Left cardiac atrium (tissue), 4 donors: ENCODE data around the gene POLL. TPM values are rescaled to one million over a fixed set of nuclear protein-coding genes. Genes with fewer than 3 reads are reported as not detected.
"Not testable (repeated sequence)": the region's sequence is repeated elsewhere in the genome, so short reads cannot be mapped to it uniquely, and the experiment has no call there.

ENCODE experiments used
- ATAC-seq, 2 donors: fragments of 200-7000 bp; cut with Tn5 transposase; one replicate each; pipeline ENCODE4 v1.9.1; 2020; ENCODE audit warnings: mild to moderate bottlenecking in 2 of 2, moderate library complexity in 2 of 2
- DNase-seq: peaks from one replicate; pipeline ENCODE4 v3.0.0-alpha.2; 2020
- intact Hi-C, 2 donors: fragments of 100-400 bp; cut with DNase I; formaldehyde crosslinking; loops; one replicate each; pipeline versions ENCODE4 v1.14.1 to v1.15.1; 2022 to 2023
- total RNA-seq, 2 donors: library from RNA; stranded (reverse); fragmentation: NEBNext Ultra II Directional; extraction: Animal tissue kit (Norgen Biotek cat#: 25700); gene quantifications; one replicate each; pipeline ENCODE4 v1.2.1, GENCODE V29; 2021
- donor health status: DM: no; HTN: yes; CAD: no.
- donor health status: DM: no; HTN: yes; CAD: no; lungs with severe emphysema.
- donor health status: DM: yes; HTN: yes; CAD: no.
- donor health status: Dilated cardiomyopathy.

Gene POLL
- total RNA-seq, 2 donors from 2014 or later, result 16.2 to 19.3 TPM

DNA sequence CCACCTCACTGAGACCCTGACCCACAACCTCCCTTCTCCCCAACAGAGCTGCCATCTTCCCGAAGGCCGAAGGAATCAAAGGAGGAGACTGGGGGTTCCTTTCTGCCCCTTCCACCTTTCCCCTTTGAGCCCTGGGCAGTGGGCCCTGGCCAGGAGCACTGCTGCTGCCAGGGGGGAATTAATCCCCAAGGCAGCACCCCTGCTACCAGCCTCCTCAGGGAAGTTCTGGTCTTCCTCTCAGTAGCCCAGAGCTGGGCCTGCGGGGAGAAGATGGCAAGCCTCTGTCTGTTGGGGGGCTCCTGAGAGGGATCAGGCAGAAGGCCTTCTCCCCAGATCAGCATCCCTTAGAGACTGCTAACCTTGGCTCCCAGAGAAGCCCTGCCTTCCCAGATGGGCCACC lies 25.6 kb upstream of the POLL start:
- DNase-seq, result no peak
- ATAC-seq, result no peak
- intact Hi-C loops, result no loop called here

DNA sequence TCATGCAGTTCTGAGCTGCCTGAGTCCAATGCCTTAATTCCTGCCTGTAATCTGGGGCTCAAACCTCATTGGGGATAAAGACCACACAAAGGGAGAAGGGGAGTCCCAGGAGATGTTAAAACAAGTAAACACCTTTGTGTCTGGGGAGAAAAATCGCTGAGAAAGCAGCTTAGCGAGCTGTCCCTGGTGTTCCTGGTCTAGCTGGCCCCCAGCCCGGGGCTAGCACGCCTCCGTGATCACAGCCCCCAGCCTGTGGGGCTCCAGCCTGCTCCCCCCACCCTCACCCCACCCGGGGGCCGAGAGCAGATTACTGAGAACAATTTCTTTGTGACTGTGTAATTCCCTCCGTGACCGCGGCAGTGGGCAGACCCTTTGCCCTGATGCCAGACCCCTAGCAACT lies 24.8 kb upstream of the POLL start:
- DNase-seq (no peak), ATAC-seq (no peak)
- intact Hi-C loops, result no loop called here

DNA sequence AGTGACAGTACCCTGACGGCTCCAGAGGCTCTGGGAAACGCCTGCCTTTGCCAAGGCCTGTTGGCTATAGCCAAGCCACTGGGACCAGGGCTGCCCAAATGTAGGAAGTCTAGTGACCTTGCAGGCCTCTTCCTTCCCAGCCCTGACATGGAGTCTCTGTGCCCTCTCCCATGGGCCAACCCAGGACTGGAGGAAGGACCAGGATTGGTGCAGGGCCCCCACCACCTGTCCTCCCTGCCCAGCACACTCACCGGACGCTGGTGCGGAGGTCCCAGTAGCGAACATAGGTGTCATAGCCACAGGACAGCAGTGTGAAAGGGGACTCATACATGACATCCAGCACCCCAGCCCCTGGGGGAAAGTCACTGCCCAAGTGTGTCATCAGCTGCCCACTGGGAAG lies 24.0 kb upstream of the POLL start:
- DNase-seq (no peak), ATAC-seq (peak in 1 of 2 donors; percentile 19)
- intact Hi-C loops, result no loop called here

DNA sequence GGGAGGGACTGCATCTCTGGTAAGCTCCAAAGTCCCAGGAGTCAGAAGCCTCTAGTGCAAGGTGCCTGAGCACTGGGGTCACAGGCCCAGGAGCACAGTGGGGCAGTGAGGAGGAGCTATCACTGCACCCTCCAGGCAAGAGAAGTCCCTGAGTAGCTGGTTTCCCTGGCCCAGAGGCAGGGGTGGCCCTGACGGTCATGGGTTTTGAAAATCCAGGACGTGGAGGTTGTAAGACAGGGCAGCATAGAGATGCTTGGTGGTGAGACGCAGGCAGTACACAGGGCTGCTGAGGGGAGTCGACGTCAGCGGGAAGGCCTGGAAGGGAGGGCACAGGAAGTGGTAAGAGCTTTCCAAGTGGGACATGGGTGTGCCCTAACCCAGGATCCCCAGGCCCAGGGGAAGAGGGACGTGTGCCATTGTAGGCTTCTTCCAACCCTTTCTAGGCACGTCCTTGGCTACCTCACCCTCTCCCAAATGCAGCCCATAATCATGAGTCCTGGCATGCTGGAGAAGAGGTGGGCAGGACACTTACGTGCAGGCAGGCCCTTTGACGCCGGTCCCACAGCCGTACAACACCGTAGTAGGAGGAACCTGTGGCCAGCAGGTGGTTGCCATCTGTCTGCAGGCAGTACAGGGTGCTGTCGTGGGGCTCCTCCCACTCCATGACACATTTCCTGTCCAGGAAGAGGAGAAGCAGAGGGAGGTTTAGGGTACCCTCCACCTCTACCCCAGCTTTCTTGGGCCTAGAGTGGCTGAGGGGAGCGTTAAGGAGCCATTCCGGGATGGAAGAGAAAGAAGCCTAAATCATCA lies 23.2 kb upstream of the POLL start:
- ATAC-seq, result peak in 1 of 2 donors; percentile 18
- intact Hi-C loops, result no loop called here
- no peak for DNase-seq

- intact Hi-C loops, result loop anchor here in 1 of 2 donors (10.0 kb wide), 1 partner anchor 455 kb away; the partner anchor contains the start of gene HPS6
- no peak for DNase-seq
- no peak for ATAC-seq
Observed at GRCh38 chr10:101609481-101609880, 21.4 kb upstream of the POLL start.

DNA sequence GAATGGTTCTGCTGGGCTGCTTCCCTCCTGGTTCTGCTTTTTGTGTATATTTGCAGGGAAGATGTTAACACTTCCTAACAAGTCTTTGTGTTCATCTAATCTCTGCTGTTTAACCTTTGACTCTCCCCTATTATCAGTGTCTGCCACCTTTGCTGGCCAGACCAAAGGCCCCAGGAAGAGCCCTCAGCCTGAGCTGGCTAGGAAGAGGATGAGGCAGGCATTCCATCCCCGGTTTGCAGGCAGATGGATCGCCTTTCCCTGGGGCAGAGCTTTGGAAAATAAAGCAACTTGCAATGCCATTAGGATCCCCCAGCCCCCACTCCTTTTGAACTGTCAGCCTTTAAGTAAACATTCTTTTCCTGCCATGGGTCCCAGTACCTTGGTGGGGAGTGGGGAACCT lies 19.1 kb upstream of the POLL start:
- intact Hi-C loops, result loop anchor here in 1 of 2 donors (10.0 kb wide), 1 partner anchor 458 kb away; the partner anchor contains the start of gene HPS6
- ATAC-seq (no peak), DNase-seq (no peak)

DNA sequence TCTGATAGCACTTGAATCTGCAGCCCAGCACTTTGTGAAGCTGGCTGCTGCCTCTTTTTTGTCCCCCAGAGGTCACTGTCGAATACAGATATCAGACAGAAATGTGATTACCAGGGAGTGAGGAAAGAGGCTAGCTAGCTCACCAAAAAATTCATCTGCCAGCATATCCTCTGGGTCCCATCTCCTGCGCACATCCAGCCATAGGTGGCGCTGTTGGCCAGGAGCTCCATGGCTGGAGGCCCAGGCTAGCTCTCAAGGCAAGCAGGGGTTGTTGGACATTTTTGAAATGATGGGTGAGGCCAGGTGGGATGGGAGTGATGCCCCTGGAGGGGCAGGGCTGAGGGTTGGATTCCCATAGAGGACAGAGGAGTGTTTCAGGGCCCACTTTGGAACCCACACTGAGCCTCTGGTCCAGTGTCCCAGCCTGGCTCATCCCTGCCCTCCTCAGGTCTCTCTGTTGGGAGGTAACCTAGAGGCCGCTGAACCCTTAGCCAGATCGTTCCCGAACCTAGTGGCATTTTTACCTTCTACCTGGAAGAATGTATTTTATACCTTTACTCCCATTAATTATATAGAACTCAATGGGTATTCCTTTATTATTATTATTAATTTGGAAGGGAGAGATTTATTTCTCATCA lies 14.8 kb upstream of the POLL start:
- peak; percentile 84 to 90 for ATAC-seq
- intact Hi-C loops, result loop anchor here (5.0 to 10.0 kb wide), 2 partner anchors 174 to 462 kb away; partner anchors contain the start of genes FGF8 (in 1 of the 2) and HPS6 (in 1 of the 2)
- DNase-seq, result peak; percentile 77

DNA sequence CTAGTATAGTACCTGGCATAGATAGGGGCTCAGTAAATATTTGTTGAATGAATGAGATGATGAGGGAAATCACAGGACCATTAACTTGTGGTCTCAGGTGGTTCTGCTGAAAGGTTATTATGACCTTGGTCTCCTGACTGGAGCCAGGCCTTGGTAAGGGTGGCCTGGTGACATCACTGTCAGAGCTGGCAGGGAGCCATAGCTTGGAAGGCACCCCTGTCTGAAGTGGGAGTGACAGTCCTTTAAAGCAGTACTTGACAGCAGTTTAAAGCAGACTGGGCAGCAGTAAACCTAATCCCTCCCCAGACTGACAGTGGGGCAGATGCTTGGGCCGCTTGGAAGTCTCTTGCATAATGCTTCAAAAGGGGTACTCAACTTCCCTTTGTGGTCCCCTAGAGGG lies 13.5 kb upstream of the POLL start:
- no peak for DNase-seq
- intact Hi-C loops, result loop anchor here (2.0 to 10.0 kb wide), 3 partner anchors 176 to 463 kb away; partner anchors contain the start of genes FGF8 (in 1 of the 2) and HPS6 (in 1 of the 2)
- ATAC-seq, result peak; percentile 49 to 74

GRCh38 chr10:101597091-101597900 lies 9.2 kb upstream of the POLL start:
- ATAC-seq (no peak), DNase-seq (no peak)
- intact Hi-C loops, result no loop called here

GRCh38 chr10:101595591-101596433 lies 7.8 kb upstream of the POLL start:
- DNase-seq (no peak), ATAC-seq (peak; percentile 60 to 79)
- intact Hi-C loops, result no loop called here

- DNase-seq, intact Hi-C loops, ATAC-seq: not testable (repeated sequence)
Observed at GRCh38 chr10:101593331-101593730, 5.3 kb upstream of the POLL start.

DNA sequence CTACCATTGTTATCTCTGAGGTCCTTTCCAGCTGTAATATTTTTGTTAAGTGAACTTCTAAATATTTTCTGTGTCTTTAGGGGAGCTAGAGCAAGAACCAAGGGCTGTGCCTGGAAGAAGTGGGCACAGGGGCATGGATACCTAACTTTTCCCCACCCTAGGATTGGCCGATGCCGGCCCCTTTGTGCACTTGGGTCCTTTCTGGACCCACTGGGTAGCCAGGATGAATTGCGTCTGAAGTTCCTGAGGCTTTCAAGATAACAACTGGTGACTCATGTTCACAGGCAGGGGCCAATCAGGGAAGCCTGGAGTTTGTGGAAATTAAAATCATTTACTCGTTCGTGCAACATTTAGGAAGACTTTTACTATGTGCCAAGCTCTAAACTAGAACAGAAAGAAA lies 822 bp upstream of the POLL start:
- ATAC-seq, result peak in 1 of 2 donors; percentile 24
- intact Hi-C loops, result no loop called here
- DNase-seq, result no peak

GRCh38 chr10:101585841-101586240 lies 2.2 kb downstream of the POLL start:
- ATAC-seq, result no peak
- intact Hi-C loops, result no loop called here
- DNase-seq, result no peak

GRCh38 chr10:101580486-101581399 lies 7.3 kb downstream of the POLL start:
- ATAC-seq (no peak), DNase-seq (no peak)
- intact Hi-C loops, result no loop called here

GRCh38 chr10:101579516-101579870 lies 8.6 kb downstream of the POLL start:
- no peak for ATAC-seq
- intact Hi-C loops, result loop anchor here in 1 of 2 donors (10.0 kb wide), 1 partner anchor 415 kb away; no protein-coding TSS in a partner anchor
- peak; percentile 8 for DNase-seq

DNA sequence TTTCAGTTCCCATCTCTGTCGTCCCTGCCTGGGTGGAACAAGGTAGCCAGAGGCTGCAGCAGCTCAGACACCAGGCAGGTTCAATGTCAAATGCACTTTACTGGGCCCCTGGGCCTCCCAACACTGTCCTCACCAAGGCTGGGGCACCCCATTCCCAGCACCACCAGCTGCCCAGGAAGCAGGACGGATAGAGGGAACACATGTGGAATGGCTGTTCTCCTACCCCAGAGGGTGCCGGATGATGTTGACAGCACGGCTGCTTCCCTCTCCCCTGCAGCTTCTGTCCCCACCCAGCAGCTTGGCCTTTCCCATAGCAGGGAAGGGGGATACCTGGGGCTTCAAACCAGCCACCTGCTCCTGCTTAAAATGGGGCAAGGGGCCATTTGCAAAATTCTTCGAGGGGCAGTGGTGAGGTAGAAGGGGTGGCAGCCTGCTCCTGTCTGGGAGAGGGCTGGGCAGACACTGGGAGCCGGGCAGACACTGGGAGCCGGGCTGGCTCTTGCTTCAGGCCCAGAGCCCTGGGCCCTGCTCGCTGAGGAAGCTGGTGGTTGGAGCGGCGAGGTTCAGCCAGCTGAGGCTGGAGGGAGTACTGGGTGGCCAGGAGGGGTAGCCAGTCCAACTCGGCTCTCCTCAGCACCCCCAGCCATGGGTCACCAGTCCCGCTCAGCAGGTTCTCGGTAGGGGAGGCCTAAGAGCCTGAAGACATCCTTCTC lies 9.1 kb downstream of the POLL start:
- peak; percentile 7 for DNase-seq
- intact Hi-C loops, result loop anchor here in 1 of 2 donors (10.0 kb wide), 1 partner anchor 414 kb away; no protein-coding TSS in a partner anchor
- ATAC-seq, result no peak

DNA sequence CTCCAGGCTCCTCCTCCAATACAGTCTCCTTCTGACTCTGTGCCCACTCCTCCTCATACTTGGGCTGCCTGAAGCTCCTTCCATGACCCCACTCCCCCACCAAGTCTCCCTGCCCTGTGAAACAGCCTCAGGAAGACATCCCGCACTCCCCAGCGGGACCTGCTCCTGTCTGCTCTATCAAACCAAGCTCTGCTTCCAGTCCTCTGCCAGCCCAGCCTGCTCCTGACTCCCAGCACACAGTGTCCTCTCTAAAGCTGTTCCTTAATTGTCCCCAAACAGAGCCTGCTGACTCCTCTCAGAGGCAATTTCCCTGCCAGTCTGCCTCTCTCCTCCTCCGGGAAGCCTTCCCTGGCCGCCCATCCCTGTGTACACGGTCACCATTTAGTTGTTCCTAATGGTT lies 9.9 kb downstream of the POLL start:
- intact Hi-C loops, result loop anchor here in 1 of 2 donors (10.0 kb wide), 1 partner anchor 413 kb away; no protein-coding TSS in a partner anchor
- no peak for ATAC-seq

More for the DNA sequence above, 9.9 kb downstream of the POLL start:
- DNase-seq, result no peak
